ENCODE data around the gene NBAS.

The NBAS gene

GRCh38 chr2:15127301-15127700, 433.8 kb downstream of the NBAS start:
- TF ChIP-seq CTCF (IDR thresholded peaks at IDR 0.05; ENCODE audit: low read depth, low read length), result no peak
- no peak overlapping the region for H3K4me3 ChIP-seq (replicated peaks in 1 of 2; ENCODE audit: low read depth in 2 of 2, low read length in 2 of 2)
- no peak for DNase-seq (ENCODE audit: low read depth in 2 of 2)

GRCh38 chr2:15126373-15126772, 434.8 kb downstream of the NBAS start:
- no peak overlapping the region for H3K4me3 ChIP-seq (replicated peaks in 1 of 2; ENCODE audit: low read depth in 2 of 2, low read length in 2 of 2)
- no peak for DNase-seq (ENCODE audit: low read depth in 2 of 2)
- TF ChIP-seq CTCF (IDR thresholded peaks at IDR 0.05; ENCODE audit: low read depth, low read length), result no peak

GRCh38 chr2:15122915-15123314, 438.2 kb downstream of the NBAS start:
- peak in 1 of 2 donors; percentile 13 for DNase-seq (ENCODE audit: low read depth in 2 of 2)
- TF ChIP-seq CTCF (IDR thresholded peaks at IDR 0.05; ENCODE audit: low read depth, low read length), result no peak
- H3K4me3 ChIP-seq (replicated peaks in 1 of 2; ENCODE audit: low read depth in 2 of 2, low read length in 2 of 2), result no peak overlapping the region

- no peak overlapping the region for H3K4me3 ChIP-seq (replicated peaks in 1 of 2; ENCODE audit: low read depth in 2 of 2, low read length in 2 of 2)
- no peak for DNase-seq (ENCODE audit: low read depth in 2 of 2)
- TF ChIP-seq CTCF (IDR thresholded peaks at IDR 0.05; ENCODE audit: low read depth, low read length), result no peak
Observed at GRCh38 chr2:15120631-15121030, 440.5 kb downstream of the NBAS start.

GRCh38 chr2:15119722-15120175, 441.4 kb downstream of the NBAS start:
- H3K4me3 ChIP-seq (replicated peaks in 1 of 2; ENCODE audit: low read depth in 2 of 2, low read length in 2 of 2), result no peak overlapping the region
- TF ChIP-seq CTCF (IDR thresholded peaks at IDR 0.05; ENCODE audit: low read depth, low read length), result no peak
- DNase-seq (ENCODE audit: low read depth in 2 of 2), result no peak

GRCh38 chr2:15117409-15118050, 443.6 kb downstream of the NBAS start:
- no peak overlapping the region for H3K4me3 ChIP-seq (replicated peaks in 1 of 2; ENCODE audit: low read depth in 2 of 2, low read length in 2 of 2)
- no peak for DNase-seq (ENCODE audit: low read depth in 2 of 2)
- no peak for TF ChIP-seq CTCF (IDR thresholded peaks at IDR 0.05; ENCODE audit: low read depth, low read length)

Measured in cardiac fibroblast (primary cell).